Astrocyte of the spinal cord (primary cell): Measurements from ENCODE around the gene ARHGAP26.
"Not testable (repeated sequence)": the region's sequence is repeated elsewhere in the genome, so short reads cannot be mapped to it uniquely, and the experiment has no call there.

Experiments used
- DNase-seq: peaks from one replicate; pipeline ENCODE4 v3.0.0; 2011; ENCODE audit warnings: low read depth, low spot score
- H3K4me3 ChIP-seq: 2 replicates; pipeline ENCODE4 v1.5.1; 2011; ENCODE audit warnings: low read depth, mild to moderate bottlenecking, low read length, moderate library complexity
- in situ Hi-C: cut with HindIII; loops from 2 replicates; pipeline ENCODE4 v1.10.0; 2017; ENCODE audit warnings: low sequenced_read_pairs
- TF ChIP-seq, protein P1 (sequence below): IDR thresholded peaks from 2 replicates; pipeline ENCODE4 v1.5.1; 2012; ENCODE audit warnings: low read depth, mild to moderate bottlenecking, low read length, inconsistent platforms

The ARHGAP26 gene

DNA sequence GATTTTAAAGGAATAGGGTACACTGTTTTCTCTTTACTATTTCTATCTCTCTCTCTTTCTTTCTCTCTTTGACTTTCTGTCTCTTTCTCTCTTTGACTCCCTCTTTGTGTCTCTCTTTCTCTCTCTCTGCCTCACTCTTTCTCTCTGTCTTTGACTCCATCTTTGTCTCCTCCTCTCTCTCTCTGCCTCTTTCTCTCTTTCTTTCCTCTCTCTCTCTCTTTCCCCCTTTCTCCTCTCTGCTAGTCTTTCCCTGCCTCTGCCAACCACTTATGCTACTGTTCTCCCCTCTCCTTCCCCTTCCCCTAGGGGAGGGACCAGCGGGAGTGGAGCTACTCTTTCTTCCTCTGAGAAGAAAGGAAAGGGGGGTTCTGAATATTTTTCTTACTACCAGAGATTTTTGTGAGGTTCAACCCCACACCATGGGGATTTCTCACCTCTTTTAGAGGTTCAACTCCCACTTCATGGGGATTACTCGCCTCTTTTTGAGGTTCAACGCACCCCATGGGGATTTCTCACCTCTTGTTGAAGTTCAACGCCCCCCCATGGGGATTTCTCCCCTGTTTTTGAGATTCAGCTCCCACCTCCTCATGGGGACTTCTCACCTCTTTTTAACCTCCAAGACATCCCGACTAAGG lies 323.4 kb downstream of the ARHGAP26 start:
- in situ Hi-C loops: no loop called here
- H3K4me3 ChIP-seq: peak overlapping the region; percentile 4
- no peak for DNase-seq
- TF ChIP-seq, protein P1, sequence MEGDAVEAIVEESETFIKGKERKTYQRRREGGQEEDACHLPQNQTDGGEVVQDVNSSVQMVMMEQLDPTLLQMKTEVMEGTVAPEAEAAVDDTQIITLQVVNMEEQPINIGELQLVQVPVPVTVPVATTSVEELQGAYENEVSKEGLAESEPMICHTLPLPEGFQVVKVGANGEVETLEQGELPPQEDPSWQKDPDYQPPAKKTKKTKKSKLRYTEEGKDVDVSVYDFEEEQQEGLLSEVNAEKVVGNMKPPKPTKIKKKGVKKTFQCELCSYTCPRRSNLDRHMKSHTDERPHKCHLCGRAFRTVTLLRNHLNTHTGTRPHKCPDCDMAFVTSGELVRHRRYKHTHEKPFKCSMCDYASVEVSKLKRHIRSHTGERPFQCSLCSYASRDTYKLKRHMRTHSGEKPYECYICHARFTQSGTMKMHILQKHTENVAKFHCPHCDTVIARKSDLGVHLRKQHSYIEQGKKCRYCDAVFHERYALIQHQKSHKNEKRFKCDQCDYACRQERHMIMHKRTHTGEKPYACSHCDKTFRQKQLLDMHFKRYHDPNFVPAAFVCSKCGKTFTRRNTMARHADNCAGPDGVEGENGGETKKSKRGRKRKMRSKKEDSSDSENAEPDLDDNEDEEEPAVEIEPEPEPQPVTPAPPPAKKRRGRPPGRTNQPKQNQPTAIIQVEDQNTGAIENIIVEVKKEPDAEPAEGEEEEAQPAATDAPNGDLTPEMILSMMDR: no peak

DNA sequence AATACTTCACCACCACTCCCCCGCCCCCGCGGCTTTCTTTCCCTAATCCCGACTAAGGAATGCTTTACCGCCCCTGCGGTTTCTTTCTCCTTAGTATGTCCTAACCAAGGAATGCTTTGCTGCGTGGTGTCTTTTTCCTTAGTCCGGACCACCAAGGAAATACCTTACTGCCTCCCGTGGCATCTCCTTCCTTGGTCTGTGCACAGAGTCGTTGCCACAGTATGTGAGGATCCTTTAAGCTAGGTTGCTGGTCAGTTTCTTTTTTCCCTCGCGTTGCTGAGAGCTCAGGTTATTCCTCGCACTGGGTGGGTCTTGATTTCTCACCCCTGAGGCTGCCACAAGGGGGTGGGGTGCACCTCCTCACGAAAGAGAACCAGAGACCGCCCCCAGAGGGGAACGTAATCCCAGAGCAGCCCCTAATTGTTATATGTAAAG lies 323.9 kb downstream of the ARHGAP26 start:
- in situ Hi-C loops: no loop called here
- H3K4me3 ChIP-seq: peak overlapping the region; percentile 4
- TF ChIP-seq, protein P1: no peak
- peak; percentile 7 for DNase-seq

DNA sequence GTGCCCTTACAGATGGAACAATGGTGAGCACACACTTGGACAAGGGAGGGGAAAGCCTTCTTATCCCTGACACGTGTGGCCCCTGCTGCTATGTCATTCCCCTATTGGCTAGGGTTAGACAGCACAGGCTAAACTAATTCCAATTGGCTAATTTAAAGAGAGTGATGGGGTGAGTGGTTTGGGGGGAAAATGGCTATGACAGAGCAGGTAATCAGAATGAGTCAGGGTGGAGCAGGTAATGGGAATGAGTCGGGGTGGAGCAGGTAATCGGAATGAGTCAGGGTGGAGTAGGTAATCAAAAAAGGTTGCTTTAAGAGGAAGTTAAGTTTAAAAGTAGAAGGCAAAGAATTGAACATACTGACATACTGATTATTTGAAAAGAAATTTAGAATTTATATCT lies 324.4 kb downstream of the ARHGAP26 start:
- in situ Hi-C loops, H3K4me3 ChIP-seq, DNase-seq: not testable (repeated sequence)

DNA sequence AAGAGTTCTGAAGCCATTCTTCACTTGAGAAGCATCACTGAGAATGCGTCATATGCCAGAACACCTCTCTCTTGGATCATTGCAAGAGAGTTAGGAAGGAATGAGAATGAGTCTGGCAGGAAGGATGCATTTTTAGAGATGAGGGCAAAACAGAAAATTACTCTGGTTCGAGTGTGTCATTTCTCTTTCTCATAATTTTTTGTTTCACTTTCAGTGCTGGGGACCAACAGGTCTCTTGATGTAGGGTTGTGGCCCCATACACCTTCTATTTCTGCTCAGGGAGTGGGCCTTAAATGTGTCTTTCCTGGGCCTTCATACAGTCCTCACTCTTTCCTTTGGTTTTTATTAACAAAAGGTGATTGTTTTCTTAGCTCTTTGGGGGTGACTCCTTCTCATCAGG lies 330.9 kb downstream of the ARHGAP26 start:
- H3K4me3 ChIP-seq: no peak overlapping the region
- TF ChIP-seq, protein P1: no peak
- DNase-seq: no peak
- in situ Hi-C loops: no loop called here

DNA sequence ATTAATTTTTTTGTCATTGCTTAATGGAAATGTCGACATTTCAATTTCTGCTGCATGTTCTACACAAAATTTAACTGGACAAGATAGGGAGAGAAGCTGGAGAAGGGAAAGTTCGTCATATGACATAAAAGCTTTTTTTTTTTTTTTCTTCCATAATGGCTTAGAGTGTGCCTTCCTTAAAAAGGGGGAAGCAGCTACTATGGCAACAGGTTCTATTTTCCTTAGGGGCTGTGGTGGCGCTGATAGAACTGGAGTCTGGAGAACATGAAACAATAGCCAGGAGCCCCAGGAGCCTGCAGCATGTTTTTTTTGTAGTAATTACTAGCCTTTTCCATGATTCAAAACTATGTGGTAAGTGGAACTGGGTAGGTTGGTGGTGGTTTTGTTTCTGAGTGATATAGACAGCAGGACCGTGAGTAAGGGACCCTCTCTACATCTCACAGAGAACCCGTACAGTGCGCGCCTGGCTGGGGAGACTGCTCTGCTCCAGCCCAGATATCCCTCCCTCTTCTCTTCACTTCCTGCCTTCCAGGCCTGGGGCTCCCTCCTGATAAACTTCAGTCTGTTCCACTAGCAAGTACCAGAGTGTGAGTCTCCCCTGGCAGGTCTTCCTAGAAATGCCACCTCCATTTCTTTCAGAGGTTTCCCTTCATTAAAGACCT lies 331.7 kb downstream of the ARHGAP26 start:
- in situ Hi-C loops: no loop called here
- no peak overlapping the region for H3K4me3 ChIP-seq
- TF ChIP-seq, protein P1: no peak
- DNase-seq: no peak

DNA sequence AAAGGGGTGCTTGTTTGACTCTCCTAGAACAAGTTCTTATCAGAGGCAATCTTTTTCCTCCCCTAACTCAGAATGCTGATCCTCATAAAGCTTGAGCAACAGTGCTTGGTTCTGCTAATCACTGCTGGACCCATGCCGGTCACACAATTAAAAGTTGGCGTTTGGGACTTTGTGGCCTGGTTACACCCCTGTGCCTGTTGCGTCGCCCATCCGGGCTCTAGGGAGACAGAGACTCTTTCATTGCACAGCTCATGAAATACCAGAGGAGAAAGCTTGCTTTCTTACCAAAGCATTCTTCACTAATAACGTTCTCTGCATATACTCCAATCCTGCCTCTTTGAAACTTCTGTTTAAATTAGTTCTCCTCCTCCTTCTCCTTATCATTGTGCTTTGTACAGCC lies 332.2 kb downstream of the ARHGAP26 start:
- DNase-seq: no peak
- no peak overlapping the region for H3K4me3 ChIP-seq
- TF ChIP-seq, protein P1: no peak
- in situ Hi-C loops: no loop called here

DNA sequence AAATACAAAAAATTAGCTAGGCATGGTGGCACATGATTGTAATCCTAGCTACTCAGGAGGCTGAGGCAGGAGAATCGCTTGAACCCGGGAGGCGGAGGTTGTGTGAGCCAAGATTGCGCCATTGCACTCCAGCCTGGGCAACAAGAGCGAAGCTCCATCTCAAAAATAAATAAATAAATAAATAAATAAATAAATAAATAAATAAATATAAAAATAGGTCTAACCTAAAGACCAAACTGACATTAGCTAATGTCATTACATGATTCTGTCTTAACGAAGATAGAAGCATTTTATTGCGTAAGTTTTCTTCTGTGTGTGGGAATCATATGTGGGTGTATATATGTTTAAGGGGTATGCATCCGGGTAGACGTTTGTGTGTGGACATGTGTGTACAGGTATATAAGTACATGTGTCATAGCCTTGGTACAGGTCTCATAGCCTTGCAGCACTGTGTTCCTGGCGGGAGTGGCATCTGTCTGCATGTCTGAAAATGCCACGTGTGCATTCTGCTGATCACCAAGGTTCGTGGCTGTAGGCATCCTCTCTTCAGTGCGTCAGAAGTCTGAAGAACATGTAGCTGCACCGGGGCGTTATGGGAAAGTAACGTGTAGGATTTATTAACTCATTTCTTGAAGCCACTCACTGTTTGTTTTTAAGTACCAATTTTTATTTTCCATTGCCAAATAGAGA lies 335.2 kb downstream of the ARHGAP26 start:
- DNase-seq: no peak
- TF ChIP-seq, protein P1: no peak
- in situ Hi-C loops: no loop called here
- no peak overlapping the region for H3K4me3 ChIP-seq
